IMR-90 (cell line): ENCODE measurements around the gene AHNAK. TPM values are rescaled to one million over a fixed set of nuclear protein-coding genes. Genes with fewer than 3 reads are reported as not detected.

Experiments
- ATAC-seq: fragments of 200-7000 bp; cut with Tn5 transposase; 2 replicates; pipeline ENCODE4 v1.9.1; 2020; ENCODE audit warnings: low read depth, mild to moderate bottlenecking, moderate library complexity
- BruUV-seq: library from RNA; stranded (reverse); fragments of 400-500 nt; replicated peaks from 2 replicates; lab custom pipeline; 2021; lab: Mats Ljungman, UMichigan
- CTCF ChIA-PET: fragments of 300-600 bp; formaldehyde crosslinking; extraction: SDS; loops from one replicate; lab custom pipeline; 2021; ENCODE audit warnings: antibody characterized with exemption; lab: Yijun Ruan, JAX
- POLR2A ChIA-PET: fragments of 300-600 bp; sonication (Branson Sonifier 250); formaldehyde crosslinking; loops from one replicate; lab custom pipeline; 2022; ENCODE audit warnings: antibody characterized with exemption; ENCODE audit not compliant: unreplicated experiment; lab: Charles Lee
- DNase-seq: peaks from one replicate; pipeline ENCODE4 v3.0.0; 2013
- H2AFZ ChIP-seq: replicated peaks from 2 replicates; pipeline ENCODE3; 2013; ENCODE audit warnings: low read length, mild to moderate bottlenecking; ENCODE audit not compliant: poor library complexity
- H2AK5ac ChIP-seq: 2 replicates; pipeline ENCODE4 v1.6.1; 2013; ENCODE audit warnings: low read depth, low read length, inconsistent platforms
- H2AK9ac ChIP-seq: replicated peaks from 2 replicates; pipeline ENCODE3; 2013; ENCODE audit warnings: mild to moderate bottlenecking, low read depth, low read length, moderate library complexity; ENCODE audit not compliant: poor library complexity
- H2BK120ac ChIP-seq: 2 replicates; pipeline ENCODE4 v1.6.1; 2013; ENCODE audit warnings: low read depth, low read length, inconsistent platforms
- H2BK15ac ChIP-seq: 3 replicates; pipeline ENCODE4 v1.6.1; 2013; ENCODE audit warnings: low read depth, low read length, inconsistent platforms
- H2BK20ac ChIP-seq: 2 replicates; pipeline ENCODE4 v1.6.1; 2013; ENCODE audit warnings: low read depth, mild to moderate bottlenecking, inconsistent platforms, low read length, moderate library complexity
- H2BK5ac ChIP-seq: 2 replicates; pipeline ENCODE4 v1.6.1; 2013; ENCODE audit warnings: mild to moderate bottlenecking, low read depth, low read length, inconsistent platforms; ENCODE audit not compliant: poor library complexity, severe bottlenecking
- H3K14ac ChIP-seq: replicated peaks from 2 replicates; pipeline ENCODE4 v1.6.1; 2013; ENCODE audit warnings: low read depth, low read length, inconsistent platforms
- H3K18ac ChIP-seq: 2 replicates; pipeline ENCODE4 v1.6.1; 2013; ENCODE audit warnings: low read depth, low read length, control low read depth
- H3K23ac ChIP-seq: 2 replicates; pipeline ENCODE4 v1.6.1; 2013; ENCODE audit warnings: low read depth, low read length, inconsistent platforms
- H3K27ac ChIP-seq: 2 replicates; pipeline ENCODE4 v1.5.1; 2013; ENCODE audit warnings: mild to moderate bottlenecking, control low read depth, low read length; ENCODE audit not compliant: insufficient read depth
- H3K27me3 ChIP-seq: 2 replicates; pipeline ENCODE4 v1.6.1; 2013; ENCODE audit warnings: low read length; ENCODE audit not compliant: control insufficient read depth, insufficient read depth
- H3K36me3 ChIP-seq: 2 replicates; pipeline ENCODE4 v1.6.1; 2013; ENCODE audit warnings: low read length, mixed read lengths; ENCODE audit not compliant: control insufficient read depth, insufficient read depth
- H3K4ac ChIP-seq: 2 replicates; pipeline ENCODE4 v1.6.1; 2013; ENCODE audit warnings: low read depth, low read length, inconsistent platforms
- H3K4me1 ChIP-seq: 2 replicates; pipeline ENCODE4 v1.6.1; 2013; ENCODE audit warnings: low read length, mixed read lengths; ENCODE audit not compliant: control insufficient read depth, insufficient read depth
- H3K4me2 ChIP-seq: 2 replicates; pipeline ENCODE4 v1.6.1; 2013; ENCODE audit warnings: low read depth, mild to moderate bottlenecking, control low read depth, low read length, moderate library complexity
- H3K4me3 ChIP-seq: 2 replicates; pipeline ENCODE4 v1.5.1; 2013; ENCODE audit warnings: low read depth, mild to moderate bottlenecking, control low read depth, low read length, moderate library complexity; ENCODE audit not compliant: insufficient read depth
- H3K56ac ChIP-seq: 2 replicates; pipeline ENCODE4 v1.6.1; 2013; ENCODE audit warnings: low read length, inconsistent platforms; ENCODE audit not compliant: insufficient read depth; ENCODE audit errors: extremely low read depth
- H3K79me1 ChIP-seq, 2 experiments: 2 replicates each; pipeline ENCODE4 v1.6.1; 2013; ENCODE audit warnings: low read length in 2 of 2, inconsistent platforms in 1 of 2, low read depth in 1 of 2
- H3K9ac ChIP-seq: 2 replicates; pipeline ENCODE4 v1.6.1; 2013; ENCODE audit warnings: low read depth, low read length, control low read depth
- H3K9me1 ChIP-seq: 2 replicates; pipeline ENCODE4 v1.6.1; 2013; ENCODE audit warnings: low read length, inconsistent platforms; ENCODE audit not compliant: insufficient read depth
- H3K9me3 ChIP-seq: 2 replicates; pipeline ENCODE4 v1.6.1; 2013; ENCODE audit warnings: low read length; ENCODE audit not compliant: control insufficient read depth, insufficient read depth
- H4K20me1 ChIP-seq: 2 replicates; pipeline ENCODE4 v1.6.1; 2013; ENCODE audit warnings: low read length, inconsistent platforms; ENCODE audit not compliant: insufficient read depth
- H4K5ac ChIP-seq: 2 replicates; pipeline ENCODE4 v1.6.1; 2013; ENCODE audit warnings: mild to moderate bottlenecking, low read depth, low read length, control low read depth
- H4K8ac ChIP-seq, 2 experiments: 2 replicates each; pipeline ENCODE4 v1.6.1; 2013; ENCODE audit warnings: low read depth in 2 of 2, low read length in 2 of 2, control low read depth in 1 of 2, inconsistent platforms in 1 of 2
- H4K91ac ChIP-seq: 2 replicates; pipeline ENCODE4 v1.6.1; 2013; ENCODE audit warnings: low read depth, low read length, inconsistent platforms; ENCODE audit not compliant: insufficient read depth
- MAZ ChIP-seq: IDR thresholded peaks from 2 replicates; pipeline ENCODE4 v1.6.1; 2012; ENCODE audit warnings: low read depth, mild to moderate bottlenecking, low read length, improper control_type of control experiment, moderate library complexity, borderline replicate concordance
- MXI1 ChIP-seq: IDR thresholded peaks from 2 replicates; pipeline ENCODE4 v1.6.1; 2012; ENCODE audit warnings: low read depth, mild to moderate bottlenecking, low read length, moderate library complexity, borderline replicate concordance
- RFX5 ChIP-seq: IDR thresholded peaks from 2 replicates; pipeline ENCODE4 v1.8.0; 2012; ENCODE audit warnings: low read depth, mild to moderate bottlenecking, low read length, moderate library complexity
- whole genome bisulfite sequencing, 2 experiments: methylation state at CpG; one replicate each; pipeline versions ENCODE4 v1.1.5 to v1.1.7; 2013; ENCODE audit warnings: missing lambda C conversion rate in 2 of 2; ENCODE audit not compliant: insufficient read length in 1 of 2; ENCODE audit errors: extremely low coverage in 2 of 2; 5-methylcytosine and 5-hydroxymethylcytosine counted together
- dilution Hi-C: fragments of 300-500 bp; cut with HindIII; formaldehyde crosslinking; loops from one replicate; pipeline ENCODE4 v1.14.3; 2018; ENCODE audit warnings: low sequenced_read_pairs; ENCODE audit not compliant: unreplicated experiment
- in situ Hi-C: fragments of 300-500 bp; cut with MboI; formaldehyde crosslinking; loops from 3 replicates; pipeline ENCODE4 v1.14.3; 2019; ENCODE audit warnings: low sequenced_read_pairs, inconsistent platforms, mixed read lengths
- intact Hi-C: fragments of 100-400 bp; cut with micrococcal nuclease; formaldehyde crosslinking; loops from 2 replicates; pipeline ENCODE4 v1.10.0; 2022
- polyA plus RNA-seq, 3 experiments: library from polyadenylated mRNA; depleted of rRNA; stranded (reverse); fragments of >200 nt; gene quantifications; 2 replicates each; pipeline ENCODE4 v1.2.3, GENCODE V29; 2012; ENCODE audit warnings: low replicate concordance in 1 of 3
- total RNA-seq: library from RNA; depleted of rRNA; stranded (reverse); fragments of >200 nt; gene quantifications from 2 replicates; pipeline ENCODE4 v1.2.3, GENCODE V29; 2012

Gene AHNAK
- total and polyA plus RNA-seq, 2 of the 4 experiments (the other 2 are of a cell fraction), result 95.1 to 695 TPM

- Histone ChIP-seq H3K4me2 (no peak overlapping the region), H2BK120ac (no peak overlapping the region), H4K8ac (no peak overlapping the region), H2BK20ac (no peak overlapping the region), H3K79me1 (peaks cover 0 to 4% of the 10 kb centered on the region in 2 experiments; a peak in 1 of 4 replicates), H3K4ac (no peak overlapping the region), H3K9me3 (no peaks in the 10 kb centered on the region), H3K18ac (no peak overlapping the region), H4K91ac (no peak overlapping the region), H3K56ac (no peak overlapping the region), H3K9me1 (peaks cover 5% of the 10 kb centered on the region), H2AK9ac (no peak overlapping the region), H3K23ac (no peak overlapping the region), H3K9ac (no peak overlapping the region), H2BK5ac (no peak overlapping the region), H3K27me3 (no peaks in the 10 kb centered on the region), H3K4me3 (no peak overlapping the region), H2AK5ac (no peak overlapping the region), H3K27ac (no peak overlapping the region), H3K4me1 (peaks cover 6% of the 10 kb centered on the region), H2BK15ac (no peak overlapping the region), H3K14ac (no peak overlapping the region), H2AFZ (no peak overlapping the region), H4K20me1 (no peaks in the 10 kb centered on the region), H4K5ac (no peak overlapping the region), H3K36me3 (no peaks in the 10 kb centered on the region)
- in situ Hi-C loops, result no loop called here
- dilution Hi-C loops, result no loop called here
- ChIA-PET CTCF (no interaction called here), POLR2A (interaction anchor here (0.6 kb wide), 1 partner anchor 41 kb away, joined by 6 read pairs; no protein-coding TSS in a partner anchor)
- DNase-seq (no peak), ATAC-seq (no peak)
- TF ChIP-seq RFX5 (no peak), MAZ (no peak), MXI1 (no peak)
- WGBS, 2 experiments, result no CpG with 5 or more reads among the region's 3 CpGs
- no TSS peak for BruUV-seq
- intact Hi-C loops, result no loop called here
Measured at GRCh38 chr11:62493801-62494200, 52.8 kb downstream of the AHNAK start.
